HCEC 1CT (cell line): ENCODE results near the gene TECRL.

Source experiments
- DNase-seq: peaks from one replicate; pipeline ENCODE4 v3.0.0-alpha.2; 2017

Gene TECRL

DNA sequence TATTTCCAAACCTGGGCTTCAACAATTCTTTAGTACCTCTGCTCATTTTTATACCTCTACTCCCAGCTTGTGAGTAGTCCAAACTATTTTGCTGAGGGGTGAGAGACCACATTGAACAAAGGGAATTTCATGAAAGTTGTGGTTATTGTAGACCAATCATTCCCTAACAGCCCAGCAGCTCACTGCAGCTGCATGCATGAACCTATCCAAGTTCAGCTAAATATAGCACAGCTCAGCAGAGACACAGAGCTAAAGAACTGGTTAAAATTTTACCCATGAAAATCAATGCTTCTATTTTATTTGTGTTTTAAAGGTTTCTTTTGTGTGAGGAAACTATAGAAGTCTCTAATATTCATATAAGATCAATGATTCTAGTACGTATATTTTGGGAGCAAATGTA is 82.7 kb downstream of the TECRL start:
- DNase-seq: no peak

DNA sequence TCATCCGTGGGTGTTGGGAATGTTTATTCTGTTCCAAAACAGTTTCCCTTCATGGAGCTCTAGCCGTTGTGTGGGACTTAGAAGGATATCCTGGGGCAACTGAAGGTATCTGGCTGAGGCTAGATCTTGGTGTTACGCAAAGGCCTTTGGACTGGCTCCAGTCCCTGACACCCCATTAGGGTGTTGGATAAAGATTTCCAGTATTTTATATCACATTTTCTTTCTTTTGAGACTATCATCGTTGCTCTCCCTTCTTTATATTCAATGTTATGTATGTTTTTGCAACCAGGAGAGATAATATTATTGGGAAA is 103.0 kb downstream of the TECRL start:
- DNase-seq: no peak

DNA sequence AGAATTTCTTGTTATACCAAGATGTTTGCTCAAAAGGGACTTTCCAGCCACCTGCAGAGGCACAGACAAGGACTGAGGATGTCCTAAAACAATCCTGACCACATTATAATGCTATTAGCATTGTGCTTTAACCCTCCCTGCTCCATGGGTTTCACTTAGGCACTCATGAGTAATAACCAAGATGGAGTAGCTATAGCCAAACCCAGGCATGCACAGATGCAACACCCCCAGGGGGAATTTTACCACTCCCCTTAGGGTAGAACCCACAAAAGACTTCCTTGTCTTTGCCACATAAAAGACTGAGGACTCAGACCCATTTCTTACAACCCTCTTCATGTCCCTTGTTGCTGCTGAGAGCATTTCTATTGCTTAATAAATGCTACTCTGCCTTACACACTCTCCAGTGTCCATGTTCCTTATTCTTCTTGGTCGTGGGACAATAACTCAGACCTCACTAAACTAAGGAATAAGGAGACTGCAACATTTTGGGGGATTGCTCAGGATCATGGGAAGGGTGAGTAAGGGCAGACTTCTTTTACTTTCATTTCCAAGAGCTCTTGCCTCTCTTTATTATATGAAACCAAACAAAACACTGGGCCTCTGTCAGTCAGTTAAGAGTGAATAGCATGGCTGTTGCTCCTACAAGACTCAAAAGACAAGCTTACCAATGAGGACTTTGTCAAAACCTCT is 103.5 kb downstream of the TECRL start:
- no peak for DNase-seq

DNA sequence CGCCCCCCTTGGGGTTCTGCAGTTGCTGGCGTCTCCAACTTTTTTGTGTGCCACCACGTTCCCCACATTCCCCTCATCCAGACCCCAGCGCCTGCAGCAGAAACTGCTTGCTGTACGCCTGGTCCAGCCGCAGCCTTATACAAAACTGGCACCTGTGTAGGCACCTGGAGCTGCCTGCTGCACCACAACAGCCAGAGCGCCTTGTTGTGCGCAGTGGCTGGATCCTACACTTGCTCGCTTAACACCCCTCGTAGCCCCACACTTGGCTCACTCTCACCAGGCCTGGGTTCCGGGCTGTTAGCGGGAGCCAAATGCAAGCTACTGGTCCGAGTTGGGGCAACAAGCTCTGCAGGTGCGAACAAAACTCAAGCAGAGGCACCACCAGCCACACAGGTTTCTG is 136.8 kb downstream of the TECRL start:
- no peak for DNase-seq

DNA sequence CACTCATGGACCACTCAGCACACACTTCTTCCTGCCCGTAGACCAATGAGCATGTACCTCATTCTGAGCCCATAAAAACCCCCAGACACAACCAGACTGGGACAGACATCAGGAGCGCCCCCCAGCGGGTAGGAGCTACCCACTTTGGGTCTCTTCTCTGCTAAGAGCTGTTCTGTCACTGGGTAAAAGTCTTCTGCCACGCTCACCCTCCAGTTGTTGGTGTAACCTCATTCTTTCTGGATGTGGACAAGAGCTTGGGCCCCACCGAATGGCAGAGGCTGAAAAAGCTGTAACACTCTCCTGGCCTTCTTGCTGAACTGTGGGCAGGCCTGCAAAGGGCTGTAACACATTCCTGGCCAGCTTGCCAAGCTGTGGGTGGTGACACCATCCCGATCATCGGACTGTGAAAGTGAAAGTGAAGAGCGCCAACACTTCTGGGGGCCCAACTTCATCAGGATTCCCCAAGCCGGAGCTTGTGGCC is 137.6 kb downstream of the TECRL start:
- DNase-seq: no peak

DNA sequence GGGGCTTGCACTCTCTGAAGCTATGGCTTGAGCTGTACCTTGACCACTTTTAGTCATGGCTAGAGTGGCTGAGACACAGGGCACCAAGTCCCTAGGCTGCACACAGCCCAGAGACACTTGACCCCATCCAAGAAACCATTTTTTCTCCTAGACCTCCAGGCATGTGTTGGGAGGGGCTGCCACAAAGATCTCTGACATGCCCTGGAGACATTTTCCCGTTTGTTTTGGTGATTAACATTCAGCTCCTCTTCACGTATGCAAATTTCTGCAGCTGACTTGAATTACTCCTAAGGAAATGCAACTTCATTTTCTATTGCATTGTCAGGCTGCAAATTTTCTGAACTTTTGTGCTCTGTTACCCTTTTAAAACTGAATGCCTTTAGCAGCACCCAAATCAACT is 142.6 kb downstream of the TECRL start:
- no peak for DNase-seq

DNA sequence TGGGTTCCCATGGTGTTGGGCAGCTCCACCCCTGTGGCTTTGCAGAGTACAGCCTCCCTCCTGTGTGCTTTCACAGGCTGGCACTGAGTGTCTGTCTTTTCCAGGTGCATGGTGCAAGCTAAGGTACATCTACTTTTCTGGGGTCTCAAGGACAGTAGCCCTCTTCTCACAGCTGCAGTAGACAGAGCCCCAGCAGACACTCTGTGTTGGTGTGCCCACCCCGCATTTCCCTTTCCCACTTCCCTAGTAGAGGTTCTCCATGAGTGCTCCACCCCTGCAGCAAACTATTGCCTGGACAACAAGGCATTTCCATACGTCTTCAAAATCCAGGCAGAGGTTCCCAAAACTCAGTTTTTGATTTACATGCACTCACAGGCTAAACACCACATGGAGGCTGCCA is 143.0 kb downstream of the TECRL start:
- no peak for DNase-seq

DNA sequence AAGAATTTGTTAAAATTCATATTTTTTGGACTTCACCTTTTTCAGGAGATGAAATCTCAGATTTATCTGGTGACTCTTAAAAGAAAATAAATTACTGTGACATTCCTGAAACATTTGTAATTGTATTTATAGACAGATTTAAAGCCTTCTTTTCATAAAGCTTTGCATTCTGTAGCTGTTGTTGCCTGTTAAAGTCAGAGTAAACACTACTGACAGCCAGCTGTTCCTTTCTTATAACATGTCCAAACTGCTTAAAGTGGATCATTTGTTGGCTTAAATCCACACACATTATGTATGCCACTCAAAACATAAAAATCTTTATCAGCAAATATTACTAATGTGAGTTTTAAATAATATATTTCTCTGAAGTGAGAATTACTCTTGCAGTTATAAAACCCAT is 157.5 kb downstream of the TECRL start:
- DNase-seq: no peak

DNA sequence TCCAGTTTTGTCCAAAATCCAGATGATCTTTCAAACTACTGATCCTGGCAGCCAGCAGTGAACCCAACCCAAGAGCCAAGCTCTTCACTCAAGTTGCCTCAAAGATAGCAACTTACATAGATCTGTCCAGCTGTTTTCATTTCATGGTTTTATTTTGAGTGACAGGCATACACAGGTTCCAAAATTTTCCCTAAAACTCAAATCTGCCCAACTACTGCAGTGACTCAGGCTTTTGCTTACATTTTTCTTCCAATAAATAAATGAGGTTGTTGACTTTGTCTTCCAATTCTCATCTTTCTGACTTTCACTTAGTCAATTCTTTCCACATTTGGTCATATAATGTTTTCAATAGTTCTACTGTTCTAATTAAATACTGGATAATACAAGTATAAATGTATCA is 158.8 kb downstream of the TECRL start:
- DNase-seq: no peak

DNA sequence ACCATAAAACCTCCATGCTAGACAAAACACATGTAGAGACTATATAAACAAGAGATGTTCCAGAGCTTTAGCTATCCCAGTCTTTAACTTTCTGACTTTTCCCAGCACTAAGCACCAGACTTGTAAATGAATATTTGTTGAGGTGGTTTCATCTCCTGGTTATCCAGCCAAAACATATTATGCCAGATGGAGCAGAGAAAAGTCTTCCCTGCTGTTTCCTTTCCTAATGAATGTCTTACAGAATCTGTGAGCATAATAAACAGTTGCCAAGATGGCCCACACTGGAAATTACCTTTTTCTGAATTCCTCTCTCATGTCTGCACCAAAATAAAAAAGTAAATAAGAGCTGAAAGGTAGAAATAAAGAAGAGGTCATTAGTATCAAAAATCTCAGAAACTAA is 159.2 kb downstream of the TECRL start:
- DNase-seq: no peak

DNA sequence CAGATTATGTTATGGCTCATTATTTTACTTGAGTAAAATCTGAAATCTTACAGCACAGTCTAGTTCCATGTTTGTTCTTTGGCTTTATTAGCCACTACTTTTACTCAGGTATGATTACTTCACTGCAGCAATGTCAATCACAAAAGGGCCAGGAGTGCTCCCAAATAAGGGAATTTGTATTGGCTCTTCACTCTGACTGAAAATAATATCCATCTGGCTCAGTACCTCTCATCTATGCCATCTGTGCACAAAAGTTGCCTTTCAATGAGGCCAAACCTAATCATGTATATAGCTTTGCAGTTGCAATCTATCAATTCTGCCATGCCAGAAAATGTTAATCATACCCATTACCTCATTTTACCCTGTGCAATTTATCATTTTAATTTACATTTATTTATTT is 161.1 kb downstream of the TECRL start:
- no peak for DNase-seq

DNA sequence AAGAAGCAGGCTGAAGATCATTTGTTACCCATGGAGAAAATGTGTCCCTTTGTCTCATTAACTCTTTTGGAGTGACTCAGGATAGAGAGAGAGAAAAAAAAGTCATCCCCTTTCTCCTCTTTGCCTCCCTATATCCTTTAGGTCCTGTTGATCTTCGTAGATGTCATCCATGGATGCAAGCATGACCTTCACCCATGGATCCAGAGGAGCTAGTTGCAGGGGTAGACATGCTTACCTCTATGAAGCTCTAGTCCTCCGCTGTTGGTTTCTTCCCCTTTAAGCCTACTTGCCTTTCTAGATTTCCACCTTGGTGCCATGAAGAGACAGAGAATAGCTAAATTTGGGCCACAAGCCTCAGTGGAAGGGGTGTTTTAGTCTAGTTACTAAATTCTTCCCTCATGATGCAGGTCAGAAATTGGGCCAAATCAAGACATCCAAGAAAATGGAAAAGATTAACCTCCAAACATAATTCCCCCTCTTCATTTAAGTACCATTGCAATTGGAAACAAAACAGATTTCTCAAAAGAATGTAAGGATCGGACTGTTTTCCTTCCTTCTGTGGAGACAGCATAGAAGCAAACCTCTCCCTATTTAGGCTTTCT is 178.4 kb downstream of the TECRL start:
- no peak for DNase-seq
